ENCODE results near the gene OMP.

Gene OMP

GRCh38 chr11:77108436-77108835 is 5.8 kb downstream of the OMP start:
- no peak for DNase-seq

- DNase-seq, result no peak
Observed at GRCh38 chr11:77109236-77110019, 6.8 kb downstream of the OMP start.

- DNase-seq, result no peak
Observed at GRCh38 chr11:77110836-77111235, 8.2 kb downstream of the OMP start.

- no peak for DNase-seq
Observed at GRCh38 chr11:77111277-77111676, 8.6 kb downstream of the OMP start.

- no peak for DNase-seq
Observed at GRCh38 chr11:77111946-77112345, 9.3 kb downstream of the OMP start.

- DNase-seq, result no peak
Observed at GRCh38 chr11:77112641-77113381, 10.2 kb downstream of the OMP start.

- no peak for DNase-seq
Observed at GRCh38 chr11:77113382-77114088, 10.9 kb downstream of the OMP start.

- DNase-seq, result no peak
Observed at GRCh38 chr11:77114089-77114463, 11.4 kb downstream of the OMP start.

- no peak for DNase-seq
Observed at GRCh38 chr11:77115181-77115611, 12.6 kb downstream of the OMP start.

- DNase-seq, result no peak
Observed at GRCh38 chr11:77115956-77116355, 13.3 kb downstream of the OMP start.

GRCh38 chr11:77117492-77117891 is 14.9 kb downstream of the OMP start:
- DNase-seq, result no peak

GRCh38 chr11:77118086-77118485 is 15.4 kb downstream of the OMP start:
- DNase-seq, result no peak

- no peak for DNase-seq
Observed at GRCh38 chr11:77118971-77119370, 16.3 kb downstream of the OMP start.

- DNase-seq, result no peak
Observed at GRCh38 chr11:77119531-77119936, 16.9 kb downstream of the OMP start.

GRCh38 chr11:77120571-77120970 is 17.9 kb downstream of the OMP start:
- no peak for DNase-seq

- no peak for DNase-seq
Observed at GRCh38 chr11:77121096-77121640, 18.5 kb downstream of the OMP start.

- no peak for DNase-seq
Observed at GRCh38 chr11:77121876-77122575, 19.4 kb downstream of the OMP start.

- no peak for DNase-seq
Observed at GRCh38 chr11:77122576-77123212, 20.1 kb downstream of the OMP start.

GRCh38 chr11:77123591-77123990 is 21.0 kb downstream of the OMP start:
- no peak for DNase-seq

- DNase-seq, result no peak
Observed at GRCh38 chr11:77124041-77124440, 21.4 kb downstream of the OMP start.

GRCh38 chr11:77124488-77124887 is 21.8 kb downstream of the OMP start:
- no peak for DNase-seq

GRCh38 chr11:77125191-77125590 is 22.6 kb downstream of the OMP start:
- no peak for DNase-seq

All from midbrain (tissue), 1 donor.